Hepatocyte (in vitro differentiated cells): ENCODE measurements around the gene ARMC10.

ENCODE experiments used
- EZH2 ChIP-seq: fragments of 200-600 bp; sonication (generic); IDR thresholded peaks from 2 replicates; pipeline ENCODE4 v1.6.1; 2016; ENCODE audit warnings: antibody characterized with exemption, mild to moderate bottlenecking, borderline replicate concordance
- EZH2phosphoT487 ChIP-seq: fragments of 200-600 bp; sonication (generic); IDR thresholded peaks from one replicate; pipeline ENCODE4 v1.6.1; 2018; ENCODE audit warnings: antibody characterized with exemption, mild to moderate bottlenecking, low read depth, moderate library complexity; ENCODE audit not compliant: unreplicated experiment, severe bottlenecking
- TF ChIP-seq, protein P1 (sequence below): fragments of 200-600 bp; sonication (generic); IDR thresholded peaks from 2 replicates; pipeline ENCODE4 v1.5.1; 2016; ENCODE audit warnings: antibody characterized with exemption, mild to moderate bottlenecking; ENCODE audit not compliant: poor library complexity

DNA sequence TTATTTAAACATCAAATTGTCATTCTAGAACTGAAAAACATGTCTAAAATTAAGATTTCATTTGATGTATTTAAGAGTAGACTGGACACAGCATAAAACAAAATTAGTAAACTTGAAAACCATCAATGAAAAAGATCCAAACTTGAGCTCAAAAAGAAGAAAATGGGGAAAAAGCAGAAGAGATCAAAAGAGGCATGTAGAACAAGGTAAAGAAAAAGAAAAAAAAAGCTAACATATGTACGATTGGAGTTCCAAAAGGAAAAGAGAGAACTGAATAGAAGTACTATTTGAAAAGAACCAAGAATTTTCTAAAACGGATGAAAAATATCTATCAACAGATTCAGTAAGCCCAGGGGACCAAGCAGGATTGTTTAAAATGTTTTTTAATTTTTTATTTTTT, 3.9 kb upstream of the ARMC10 start:
- TF ChIP-seq, protein P1, sequence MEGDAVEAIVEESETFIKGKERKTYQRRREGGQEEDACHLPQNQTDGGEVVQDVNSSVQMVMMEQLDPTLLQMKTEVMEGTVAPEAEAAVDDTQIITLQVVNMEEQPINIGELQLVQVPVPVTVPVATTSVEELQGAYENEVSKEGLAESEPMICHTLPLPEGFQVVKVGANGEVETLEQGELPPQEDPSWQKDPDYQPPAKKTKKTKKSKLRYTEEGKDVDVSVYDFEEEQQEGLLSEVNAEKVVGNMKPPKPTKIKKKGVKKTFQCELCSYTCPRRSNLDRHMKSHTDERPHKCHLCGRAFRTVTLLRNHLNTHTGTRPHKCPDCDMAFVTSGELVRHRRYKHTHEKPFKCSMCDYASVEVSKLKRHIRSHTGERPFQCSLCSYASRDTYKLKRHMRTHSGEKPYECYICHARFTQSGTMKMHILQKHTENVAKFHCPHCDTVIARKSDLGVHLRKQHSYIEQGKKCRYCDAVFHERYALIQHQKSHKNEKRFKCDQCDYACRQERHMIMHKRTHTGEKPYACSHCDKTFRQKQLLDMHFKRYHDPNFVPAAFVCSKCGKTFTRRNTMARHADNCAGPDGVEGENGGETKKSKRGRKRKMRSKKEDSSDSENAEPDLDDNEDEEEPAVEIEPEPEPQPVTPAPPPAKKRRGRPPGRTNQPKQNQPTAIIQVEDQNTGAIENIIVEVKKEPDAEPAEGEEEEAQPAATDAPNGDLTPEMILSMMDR, result no peak
- TF ChIP-seq EZH2phosphoT487, result no peak
- no peak for TF ChIP-seq EZH2
